ENCODE data around the gene SLC24A4.

SLC24A4 gene

GRCh38 chr14:92404938-92405337, 82.0 kb downstream of the SLC24A4 start:
- DNase-seq: no peak

GRCh38 chr14:92407410-92407809, 84.4 kb downstream of the SLC24A4 start:
- no peak for DNase-seq

GRCh38 chr14:92409043-92409442, 86.1 kb downstream of the SLC24A4 start:
- no peak for DNase-seq

- DNase-seq: no peak
Observed at GRCh38 chr14:92411135-92411534, 88.2 kb downstream of the SLC24A4 start.

GRCh38 chr14:92411941-92412340, 89.0 kb downstream of the SLC24A4 start:
- DNase-seq: no peak

- DNase-seq: no peak
Observed at GRCh38 chr14:92412912-92413311, 89.9 kb downstream of the SLC24A4 start.

GRCh38 chr14:92413379-92413778, 90.4 kb downstream of the SLC24A4 start:
- no peak for DNase-seq

GRCh38 chr14:92414690-92415445, 91.9 kb downstream of the SLC24A4 start:
- DNase-seq: no peak

- DNase-seq: no peak
Observed at GRCh38 chr14:92415969-92416368, 93.0 kb downstream of the SLC24A4 start.

GRCh38 chr14:92416544-92416943, 93.6 kb downstream of the SLC24A4 start:
- DNase-seq: no peak

- no peak for DNase-seq
Observed at GRCh38 chr14:92417759-92418158, 94.8 kb downstream of the SLC24A4 start.

GRCh38 chr14:92421751-92422150, 98.8 kb downstream of the SLC24A4 start:
- DNase-seq: no peak

GRCh38 chr14:92425101-92425500, 102.1 kb downstream of the SLC24A4 start:
- no peak for DNase-seq

- DNase-seq: no peak
Observed at GRCh38 chr14:92426237-92426636, 103.3 kb downstream of the SLC24A4 start.

- no peak for DNase-seq
Observed at GRCh38 chr14:92427096-92427495, 104.1 kb downstream of the SLC24A4 start.

- no peak for DNase-seq
Observed at GRCh38 chr14:92430686-92431085, 107.7 kb downstream of the SLC24A4 start.

- no peak for DNase-seq
Observed at GRCh38 chr14:92431199-92431725, 108.3 kb downstream of the SLC24A4 start.

- no peak for DNase-seq
Observed at GRCh38 chr14:92433407-92433806, 110.4 kb downstream of the SLC24A4 start.

- DNase-seq: no peak
Observed at GRCh38 chr14:92435154-92435553, 112.2 kb downstream of the SLC24A4 start.

- no peak for DNase-seq
Observed at GRCh38 chr14:92436115-92436776, 113.3 kb downstream of the SLC24A4 start.

- no peak for DNase-seq
Observed at GRCh38 chr14:92437309-92437708, 114.3 kb downstream of the SLC24A4 start.

- DNase-seq: no peak
Observed at GRCh38 chr14:92437729-92438285, 114.8 kb downstream of the SLC24A4 start.

- DNase-seq: no peak
Observed at GRCh38 chr14:92439537-92440344, 116.8 kb downstream of the SLC24A4 start.

All from CD4-positive, alpha-beta T cell treated with Interleukin-12 subunit alpha and Interleukin-12 subunit beta, for 1 hour (primary cell).